Naive thymus-derived CD4-positive, alpha-beta T cell (primary cell): ENCODE results near the gene LZIC. TPM values are rescaled to one million over a fixed set of nuclear protein-coding genes. Genes with fewer than 3 reads are reported as not detected.

Experiments
- ATAC-seq: fragments of 150-1000 bp; cut with Tn5 transposase; 2 replicates; pipeline ENCODE4 v1.10.0; 2021; ENCODE audit warnings: mild to moderate bottlenecking, moderate library complexity
- CTCF ChIA-PET: fragments of 350-600 bp; sonication (Branson Sonifier 250); formaldehyde crosslinking; loops from one replicate; lab custom pipeline; 2021; ENCODE audit warnings: antibody characterized with exemption; lab: Charles Lee
- POLR2A ChIA-PET: fragments of 350-600 bp; sonication (Branson Sonifier 250); formaldehyde crosslinking; loops from one replicate; lab custom pipeline; 2021; ENCODE audit warnings: antibody characterized with exemption, inconsistent platforms; lab: Charles Lee
- DNase-seq, 9 donors: peaks; one replicate each; pipeline versions ENCODE4 v3.0.0 to v3.0.0-alpha.2; 2020 to 2022; ENCODE audit warnings: mixed read lengths in 1 of 9
- H3K27ac ChIP-seq: one replicate; pipeline ENCODE4 v1.7.0; 2013; ENCODE audit warnings: mild to moderate bottlenecking, low read depth, low read length, moderate library complexity
- H3K27me3 ChIP-seq, 2 donors: one replicate each; pipeline ENCODE4 v1.7.0; 2013; ENCODE audit warnings: low read length in 2 of 2, mild to moderate bottlenecking in 2 of 2, moderate library complexity in 2 of 2; ENCODE audit not compliant: control insufficient read depth in 2 of 2, insufficient read depth in 2 of 2
- H3K36me3 ChIP-seq, 3 experiments: 1 replicate in 2 of 3; 2 replicates in 1 of 3; pipeline ENCODE4 v1.7.0; 2013; ENCODE audit warnings: low read length in 3 of 3, mild to moderate bottlenecking in 3 of 3, moderate library complexity in 1 of 3; ENCODE audit not compliant: insufficient read depth in 3 of 3, control insufficient read depth in 2 of 3
- H3K4me1 ChIP-seq, 2 donors: one replicate each; pipeline ENCODE4 v1.7.0; 2013; ENCODE audit warnings: low read length in 2 of 2, mild to moderate bottlenecking in 2 of 2, moderate library complexity in 1 of 2; ENCODE audit not compliant: control insufficient read depth in 2 of 2, insufficient read depth in 2 of 2
- H3K4me3 ChIP-seq: 2 replicates; pipeline ENCODE4 v1.7.0; 2013; ENCODE audit warnings: mild to moderate bottlenecking, low read length
- H3K9me3 ChIP-seq, 3 experiments: 1 replicate in 2 of 3; 2 replicates in 1 of 3; pipeline ENCODE4 v1.7.0; 2013; ENCODE audit warnings: low read length in 3 of 3; ENCODE audit not compliant: control insufficient read depth in 2 of 3
- H3K27ac Mint-ChIP-seq, 9 donors: one replicate each; pipeline ENCODE4 v1.8.0; 2020 to 2022; ENCODE audit warnings: mixed read lengths in 9 of 9, mild to moderate bottlenecking in 8 of 9, moderate library complexity in 5 of 9, inconsistent platforms in 2 of 9
- H3K27me3 Mint-ChIP-seq, 5 donors: one replicate each; pipeline ENCODE4 v1.8.0; 2021 to 2022; ENCODE audit warnings: mixed read lengths in 5 of 5, mild to moderate bottlenecking in 1 of 5
- H3K36me3 Mint-ChIP-seq, 5 donors: one replicate each; pipeline ENCODE4 v1.8.0; 2020 to 2022; ENCODE audit warnings: mixed read lengths in 5 of 5, mild to moderate bottlenecking in 3 of 5, inconsistent platforms in 1 of 5
- H3K4me1 Mint-ChIP-seq, 7 donors: one replicate each; pipeline ENCODE4 v1.8.0; 2020 to 2022; ENCODE audit warnings: mixed read lengths in 7 of 7, mild to moderate bottlenecking in 3 of 7, inconsistent platforms in 1 of 7
- H3K4me3 Mint-ChIP-seq, 10 donors: one replicate each; pipeline ENCODE4 v1.8.0; 2020 to 2022; ENCODE audit warnings: mild to moderate bottlenecking in 10 of 10, mixed read lengths in 10 of 10, moderate library complexity in 6 of 10, inconsistent platforms in 2 of 10
- H3K9me3 Mint-ChIP-seq, 11 donors: one replicate each; pipeline ENCODE4 v1.8.0; 2020 to 2022; ENCODE audit warnings: mixed read lengths in 11 of 11, mild to moderate bottlenecking in 4 of 11, inconsistent platforms in 1 of 11, moderate library complexity in 1 of 11
- intact Hi-C, 2 donors: fragments of 100-400 bp; cut with micrococcal nuclease; formaldehyde crosslinking; loops; one replicate each; pipeline ENCODE4 v1.15.1; 2023
- polyA plus RNA-seq, 2 donors: library from polyadenylated mRNA; unstranded; fragments of 300-500 nt; fragmentation: Illumina TruSeq; gene quantifications; one replicate each; pipeline ENCODE4 v1.2.3, GENCODE V29; 2021
- total RNA-seq, 6 experiments: library from RNA in 5 of 6; stranded (reverse) in 5 of 6; gene quantifications; 1 replicate in 5 of 6; 2 replicates in 1 of 6; pipeline ENCODE4 v1.2.3 and lab custom pipeline; 2021 to 2026

LZIC gene
- total and polyA plus RNA-seq, 7 experiments from 2014 or later, result 18.0 to 44.0 (median 34.6) TPM

- no peak overlapping the region for H3K27ac ChIP-seq
Observed at GRCh38 chr1:9902060-9902452, 41.1 kb downstream of the LZIC start.

GRCh38 chr1:9901148-9902059, 41.8 kb downstream of the LZIC start:
- Mint-ChIP-seq H3K27ac (peak overlapping the region in 6 of 9 donors; percentile 3 to 81 (median 50)), H3K4me3 (peak overlapping the region in 1 of 10 donors; percentile 63), H3K9me3 (no peaks in the 10 kb centered on the region), H3K4me1 (peaks cover 6 to 28% (median 19%) of the 10 kb centered on the region in 7 donors), H3K36me3 (peaks cover 0 to 1% (median 0%) of the 10 kb centered on the region in 5 donors), H3K27me3 (no peaks in the 10 kb centered on the region)
- intact Hi-C loops, result no loop called here
- Histone ChIP-seq H3K27me3 (no peaks in the 10 kb centered on the region), H3K4me1 (no peaks in the 10 kb centered on the region), H3K36me3 (no peaks in the 10 kb centered on the region), H3K4me3 (no peak overlapping the region), H3K9me3 (no peaks in the 10 kb centered on the region), H3K27ac (no peak overlapping the region)
- no peak for ATAC-seq
- no peak for DNase-seq
- ChIA-PET POLR2A (no interaction called here), CTCF (interaction anchor here (0.9 to 1.2 kb wide), 2 partner anchors 32 to 1035 kb away, joined by 3 to 5 read pairs; no protein-coding TSS in a partner anchor)

More at GRCh38 chr1:9902060-9902452, 41.1 kb downstream of the LZIC start:
- ATAC-seq, result no peak
- H3K4me1 Mint-ChIP-seq, result peaks cover 8 to 28% (median 22%) of the 10 kb centered on the region in 7 donors
- ChIA-PET POLR2A (interaction anchor here (0.6 kb wide), 1 partner anchor 308 kb away, joined by 3 read pairs; the partner anchor contains the start of gene KIF1B), CTCF (interaction anchor here (0.9 to 1.2 kb wide), 2 partner anchors 33 to 1036 kb away, joined by 3 to 5 read pairs; no protein-coding TSS in a partner anchor)
- peaks cover 0 to 1% (median 0%) of the 10 kb centered on the region in 5 donors for H3K36me3 Mint-ChIP-seq
- intact Hi-C loops, result no loop called here
- Histone ChIP-seq H3K27me3 (no peaks in the 10 kb centered on the region), H3K36me3 (no peaks in the 10 kb centered on the region), H3K4me1 (no peaks in the 10 kb centered on the region), H3K4me3 (no peak overlapping the region), H3K9me3 (no peaks in the 10 kb centered on the region)
- no peak overlapping the region for H3K4me3 Mint-ChIP-seq
- no peaks in the 10 kb centered on the region for H3K9me3 Mint-ChIP-seq
- H3K27ac Mint-ChIP-seq, result peak overlapping the region in 1 of 9 donors; percentile 79
- H3K27me3 Mint-ChIP-seq, result no peaks in the 10 kb centered on the region
- no peak for DNase-seq

- Histone ChIP-seq H3K4me1 (no peaks in the 10 kb centered on the region), H3K9me3 (no peaks in the 10 kb centered on the region), H3K4me3 (no peak overlapping the region), H3K36me3 (no peaks in the 10 kb centered on the region), H3K27me3 (no peaks in the 10 kb centered on the region), H3K27ac (no peak overlapping the region)
- Mint-ChIP-seq H3K9me3 (no peaks in the 10 kb centered on the region), H3K27me3 (no peaks in the 10 kb centered on the region), H3K4me3 (peak overlapping the region in 8 of 10 donors; percentile 16 to 73 (median 46)), H3K36me3 (peaks cover 0 to 1% (median 0%) of the 10 kb centered on the region in 5 donors), H3K4me1 (peaks cover 6 to 28% (median 17%) of the 10 kb centered on the region in 7 donors), H3K27ac (peak overlapping the region in 6 of 9 donors; percentile 48 to 78 (median 60))
- DNase-seq (peak in 1 of 9 donors; percentile 4), ATAC-seq (peak; percentile 91)
- intact Hi-C loops, result no loop called here
- POLR2A ChIA-PET, result no interaction called here
- CTCF ChIA-PET, result interaction anchor here (0.6 kb wide), 1 partner anchor 413 kb away, joined by 3 read pairs; no protein-coding TSS in a partner anchor
Observed at GRCh38 chr1:9900142-9901043, 42.8 kb downstream of the LZIC start.

- CTCF ChIA-PET, result no interaction called here
- Histone ChIP-seq H3K4me1 (no peaks in the 10 kb centered on the region), H3K27ac (no peak overlapping the region)
Observed at GRCh38 chr1:9894115-9894514, 49.1 kb downstream of the LZIC start.

GRCh38 chr1:9892563-9893528, 50.3 kb downstream of the LZIC start:
- H3K36me3 ChIP-seq, result no peaks in the 10 kb centered on the region
- no peaks in the 10 kb centered on the region for H3K27me3 ChIP-seq
- H3K27ac Mint-ChIP-seq, result peak overlapping the region in 1 of 9 donors; percentile 7
- H3K9me3 Mint-ChIP-seq, result no peaks in the 10 kb centered on the region
- no peaks in the 10 kb centered on the region for H3K27me3 Mint-ChIP-seq
- no peak overlapping the region for H3K4me3 Mint-ChIP-seq
- peaks cover 0 to 10% (median 0%) of the 10 kb centered on the region in 5 donors for H3K36me3 Mint-ChIP-seq
- CTCF ChIA-PET, result interaction anchor here (0.9 to 1.0 kb wide), 2 partner anchors 15 to 307 kb away, joined by 3 read pairs; no protein-coding TSS in a partner anchor
- no peak overlapping the region for H3K4me3 ChIP-seq
- DNase-seq, result no peak
- H3K27ac ChIP-seq, result no peak overlapping the region
- POLR2A ChIA-PET, result interaction anchor here (0.5 kb wide), 1 partner anchor 124 kb away, joined by 7 read pairs; no protein-coding TSS in a partner anchor
- peaks cover 0 to 23% (median 6%) of the 10 kb centered on the region in 7 donors for H3K4me1 Mint-ChIP-seq
- intact Hi-C loops, result no loop called here
- ATAC-seq, result peak; percentile 73
- no peaks in the 10 kb centered on the region for H3K9me3 ChIP-seq
- no peaks in the 10 kb centered on the region for H3K4me1 ChIP-seq

More at GRCh38 chr1:9894115-9894514, 49.1 kb downstream of the LZIC start:
- intact Hi-C loops, result no loop called here
- Mint-ChIP-seq H3K27me3 (no peaks in the 10 kb centered on the region), H3K4me3 (no peak overlapping the region), H3K27ac (peak overlapping the region in 1 of 9 donors; percentile 54), H3K4me1 (peaks cover 3 to 23% (median 6%) of the 10 kb centered on the region in 7 donors), H3K9me3 (no peaks in the 10 kb centered on the region), H3K36me3 (peaks cover 0 to 10% (median 0%) of the 10 kb centered on the region in 5 donors)
- H3K27me3 ChIP-seq, result no peaks in the 10 kb centered on the region
- ATAC-seq (no peak), DNase-seq (no peak)
- no peaks in the 10 kb centered on the region for H3K9me3 ChIP-seq
- POLR2A ChIA-PET, result no interaction called here
- H3K4me3 ChIP-seq, result no peak overlapping the region
- H3K36me3 ChIP-seq, result no peaks in the 10 kb centered on the region
